Keratinocyte (primary cell): ENCODE results near the gene TIAM1.

Source experiments
- CTCF ChIP-seq, 3 experiments: IDR thresholded peaks in 1 of 3; conservative IDR thresholded peaks in 1 of 3; optimal IDR thresholded peaks in 1 of 3; 2 replicates in 2 of 3; 3 replicates in 1 of 3; pipeline versions ENCODE3 to v1.5.1; 2011; ENCODE audit warnings: low read length in 3 of 3, mild to moderate bottlenecking in 3 of 3, moderate library complexity in 2 of 3, control low read depth in 1 of 3, inconsistent platforms in 1 of 3; ENCODE audit not compliant: insufficient read depth in 2 of 3; ENCODE audit errors: extremely low read depth in 1 of 3
- EZH2 ChIP-seq: IDR thresholded peaks from one replicate; pipeline ENCODE4 v1.6.1; 2012; ENCODE audit warnings: inconsistent platforms, mild to moderate bottlenecking, low read length, moderate library complexity

- TF ChIP-seq CTCF (optimal IDR thresholded peaks at IDR 0.05 in 1 of 3, IDR thresholded peaks at IDR 0.05 in 1 of 3, conservative IDR thresholded peaks at IDR 0.05 in 1 of 3; ENCODE audit: extremely low read depth in 1 of 3, insufficient read depth in 2 of 3, low read length in 3 of 3) (no peak), EZH2 (no peak)
Observed at GRCh38 chr21:31145274-31145673, 198.8 kb downstream of the TIAM1 start.
